ENCODE measurements around the gene RIF1.

- TF ChIP-seq, protein P1, sequence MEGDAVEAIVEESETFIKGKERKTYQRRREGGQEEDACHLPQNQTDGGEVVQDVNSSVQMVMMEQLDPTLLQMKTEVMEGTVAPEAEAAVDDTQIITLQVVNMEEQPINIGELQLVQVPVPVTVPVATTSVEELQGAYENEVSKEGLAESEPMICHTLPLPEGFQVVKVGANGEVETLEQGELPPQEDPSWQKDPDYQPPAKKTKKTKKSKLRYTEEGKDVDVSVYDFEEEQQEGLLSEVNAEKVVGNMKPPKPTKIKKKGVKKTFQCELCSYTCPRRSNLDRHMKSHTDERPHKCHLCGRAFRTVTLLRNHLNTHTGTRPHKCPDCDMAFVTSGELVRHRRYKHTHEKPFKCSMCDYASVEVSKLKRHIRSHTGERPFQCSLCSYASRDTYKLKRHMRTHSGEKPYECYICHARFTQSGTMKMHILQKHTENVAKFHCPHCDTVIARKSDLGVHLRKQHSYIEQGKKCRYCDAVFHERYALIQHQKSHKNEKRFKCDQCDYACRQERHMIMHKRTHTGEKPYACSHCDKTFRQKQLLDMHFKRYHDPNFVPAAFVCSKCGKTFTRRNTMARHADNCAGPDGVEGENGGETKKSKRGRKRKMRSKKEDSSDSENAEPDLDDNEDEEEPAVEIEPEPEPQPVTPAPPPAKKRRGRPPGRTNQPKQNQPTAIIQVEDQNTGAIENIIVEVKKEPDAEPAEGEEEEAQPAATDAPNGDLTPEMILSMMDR (IDR thresholded peaks at IDR 0.05) = no peak
- no peak for TF ChIP-seq EP300 (IDR thresholded peaks at IDR 0.05)
Measured at GRCh38 chr2:151483546-151483945, 73.8 kb downstream of the RIF1 start.

Data from esophagus muscularis mucosa (tissue), 3 donors.